B cell (primary cell): Measurements from ENCODE around the gene RNF17. TPM values are rescaled to one million over a fixed set of nuclear protein-coding genes. Genes with fewer than 3 reads are reported as not detected.

Source experiments
- ATAC-seq: fragments of 200-7000 bp; cut with Tn5 transposase; one replicate; pipeline ENCODE4 v1.10.0; 2021; ENCODE audit warnings: low read depth, mild to moderate bottlenecking, moderate number of reproducible peaks, moderate library complexity
- CTCF ChIA-PET: fragments of 350-600 bp; sonication (Branson Sonifier 250); formaldehyde crosslinking; loops from one replicate; lab custom pipeline; 2021; ENCODE audit warnings: antibody characterized with exemption, inconsistent platforms; lab: Charles Lee
- POLR2A ChIA-PET: fragments of 350-600 bp; sonication (Branson Sonifier 250); formaldehyde crosslinking; loops from one replicate; lab custom pipeline; 2021; ENCODE audit warnings: antibody characterized with exemption; lab: Charles Lee
- DNase-seq: peaks from one replicate; pipeline ENCODE4 v3.0.0; 2013
- H2AFZ ChIP-seq: 2 replicates; pipeline ENCODE4 v1.6.1; 2012; ENCODE audit warnings: mild to moderate bottlenecking, low read depth, low read length; ENCODE audit not compliant: insufficient read depth, poor library complexity, severe bottlenecking
- H3K27ac ChIP-seq, 2 donors: 1 replicate in 1 of 2; 2 replicates in 1 of 2; pipeline ENCODE4 v1.5.1; 2012 to 2013; ENCODE audit warnings: low read length in 2 of 2, mild to moderate bottlenecking in 2 of 2, moderate library complexity in 1 of 2
- H3K27me3 ChIP-seq, 4 experiments: fragments of 200-600 bp in 1 of 4; sonication (generic) in 1 of 4; replicated peaks in 1 of 4; 1 replicate in 2 of 4; 2 replicates in 2 of 4; pipeline versions ENCODE4 v1.6.1 to v1.7.0; 2013 to 2016; ENCODE audit warnings: low read length in 3 of 4, mild to moderate bottlenecking in 2 of 4, mixed read lengths in 1 of 4, moderate library complexity in 1 of 4; ENCODE audit not compliant: insufficient read depth in 4 of 4, control insufficient read depth in 3 of 4; ENCODE audit errors: control extremely low read depth in 1 of 4
- H3K36me3 ChIP-seq, 2 experiments: replicated peaks in 1 of 2; 1 replicate in 1 of 2; 2 replicates in 1 of 2; pipeline versions ENCODE4 v1.6.1 to v1.7.1; 2013; ENCODE audit warnings: low read length in 1 of 2; ENCODE audit not compliant: insufficient read depth in 2 of 2, control insufficient read depth in 1 of 2; ENCODE audit errors: control extremely low read depth in 1 of 2, extremely low read depth in 1 of 2
- H3K4me1 ChIP-seq, 2 donors: fragments of 200-600 bp in 1 of 2; sonication (generic) in 1 of 2; 1 replicate in 1 of 2; 2 replicates in 1 of 2; pipeline versions ENCODE4 v1.5.1 to v1.6.1; 2013 to 2017; ENCODE audit warnings: low read length in 2 of 2; ENCODE audit not compliant: control insufficient read depth in 2 of 2, insufficient read depth in 2 of 2
- H3K4me2 ChIP-seq: replicated peaks from 2 replicates; pipeline ENCODE3; 2012; ENCODE audit warnings: mild to moderate bottlenecking, low read depth, low read length; ENCODE audit not compliant: poor library complexity, severe bottlenecking
- H3K4me3 ChIP-seq, 5 experiments: fragments of 200-600 bp in 1 of 5; sonication (generic) in 1 of 5; 1 replicate in 3 of 5; 2 replicates in 2 of 5; pipeline versions ENCODE4 v1.5.1 to v1.7.0; 2011 to 2016; ENCODE audit warnings: low read length in 4 of 5, mild to moderate bottlenecking in 4 of 5, low read depth in 2 of 5, control low read depth in 1 of 5, moderate library complexity in 1 of 5; ENCODE audit not compliant: insufficient read depth in 1 of 5; ENCODE audit errors: control extremely low read depth in 1 of 5, extremely low read depth in 1 of 5
- H3K79me2 ChIP-seq: fragments of 200-600 bp; sonication (generic); one replicate; pipeline ENCODE4 v1.6.0; 2016; ENCODE audit warnings: low read length; ENCODE audit not compliant: control insufficient read depth, insufficient read depth
- H3K9ac ChIP-seq: fragments of 200-600 bp; sonication (generic); 2 replicates; pipeline ENCODE4 v1.6.1; 2017; ENCODE audit warnings: mild to moderate bottlenecking, low read length, moderate library complexity
- H3K9me3 ChIP-seq, 3 donors: one replicate each; pipeline versions ENCODE4 v1.6.1 to v1.7.1; 2013; ENCODE audit warnings: low read length in 2 of 3; ENCODE audit not compliant: control insufficient read depth in 2 of 3, insufficient read depth in 1 of 3; ENCODE audit errors: control extremely low read depth in 1 of 3
- H4K20me1 ChIP-seq: 2 replicates; pipeline ENCODE4 v1.6.0; 2012; ENCODE audit warnings: mild to moderate bottlenecking, low read length; ENCODE audit not compliant: insufficient read depth, control insufficient read depth, poor library complexity, severe bottlenecking
- H3K27ac Mint-ChIP-seq: one replicate; pipeline ENCODE4 v1.8.0; 2021; ENCODE audit warnings: mixed read lengths
- H3K27me3 Mint-ChIP-seq: one replicate; pipeline ENCODE4 v1.8.0; 2021; ENCODE audit warnings: mixed read lengths
- H3K4me1 Mint-ChIP-seq: one replicate; pipeline ENCODE4 v1.8.0; 2021; ENCODE audit warnings: mixed read lengths
- H3K4me3 Mint-ChIP-seq: one replicate; pipeline ENCODE4 v1.8.0; 2021; ENCODE audit warnings: mixed read lengths
- H3K9me3 Mint-ChIP-seq: one replicate; pipeline ENCODE4 v1.8.0; 2022; ENCODE audit warnings: mixed read lengths; ENCODE audit not compliant: insufficient read depth
- EZH2 ChIP-seq: IDR thresholded peaks from 2 replicates; pipeline ENCODE4 v1.6.1; 2012; ENCODE audit warnings: borderline replicate concordance, low read depth, mild to moderate bottlenecking, moderate library complexity, low read length; ENCODE audit not compliant: insufficient read depth, poor library complexity, severe bottlenecking
- whole genome bisulfite sequencing: methylation state at CpG from one replicate; pipeline ENCODE4 v1.1.5; 2013; ENCODE audit warnings: missing lambda C conversion rate; ENCODE audit not compliant: insufficient coverage; 5-methylcytosine and 5-hydroxymethylcytosine counted together
- intact Hi-C: fragments of 100-400 bp; cut with micrococcal nuclease; formaldehyde crosslinking; loops from one replicate; pipeline ENCODE4 v1.10.0; 2022
- polyA plus RNA-seq: library from polyadenylated mRNA; depleted of rRNA; stranded (reverse); fragments of >200 nt; gene quantifications from 2 replicates; pipeline ENCODE4 v1.2.3, GENCODE V29; 2012
- total RNA-seq, 2 donors: library from RNA; stranded (reverse); fragments of 120-200 nt in 1 of 2; gene quantifications; 1 replicate in 1 of 2; 2 replicates in 1 of 2; pipeline versions ENCODE4 v1.2.3 to v1.2.4, GENCODE V29; 2013 to 2022
- TF ChIP-seq, protein P1 (sequence below): fragments of 200-600 bp; IDR thresholded peaks from one replicate; pipeline ENCODE4 v1.8.0; 2022; ENCODE audit warnings: antibody characterized with exemption, mild to moderate bottlenecking

The RNF17 gene
- total and polyA plus RNA-seq, 2 donors (not counting 1 experiment from before 2014, with no cell fraction given), result 0.12 TPM; not detected in 1

DNA sequence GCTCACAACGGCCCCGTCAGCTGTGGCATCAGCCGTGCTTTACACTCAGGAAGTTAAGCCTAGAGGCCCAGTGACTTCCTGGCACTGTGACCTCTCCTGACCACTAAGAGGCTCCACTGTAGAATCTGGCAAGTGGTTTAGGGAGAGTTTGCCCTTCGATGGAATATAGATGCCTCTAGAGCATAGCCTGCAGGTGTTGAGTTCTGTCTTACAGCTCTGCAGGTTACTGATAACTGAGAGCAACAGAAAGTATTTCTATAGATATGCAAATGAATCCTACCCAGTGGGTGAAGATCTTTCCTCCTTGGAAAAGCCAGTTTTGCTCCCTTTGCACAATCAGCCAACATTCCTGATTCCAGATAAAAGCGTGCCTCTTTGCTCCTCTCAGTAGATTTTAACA, 48.0 kb upstream of the RNF17 start:
- H3K27me3 ChIP-seq, result peaks cover 0 to 2% (median 0%) of the 10 kb centered on the region in 4 experiments
- H3K4me3 ChIP-seq, result no peak overlapping the region
- CTCF ChIA-PET, result interaction anchor here (0.8 to 1.7 kb wide), 2 partner anchors 35 to 38 kb away, joined by 3 to 4 read pairs; no protein-coding TSS in a partner anchor
- H3K79me2 ChIP-seq, result no peaks in the 10 kb centered on the region
- H3K9me3 ChIP-seq, result no peaks in the 10 kb centered on the region
- H2AFZ ChIP-seq, result no peak overlapping the region
- no peak overlapping the region for H3K27ac Mint-ChIP-seq
- peaks cover 6% of the 10 kb centered on the region for H3K27me3 Mint-ChIP-seq
- H3K9me3 Mint-ChIP-seq, result no peaks in the 10 kb centered on the region
- POLR2A ChIA-PET, result no interaction called here
- DNase-seq (no peak), ATAC-seq (no peak)
- no peaks in the 10 kb centered on the region for H3K4me1 ChIP-seq
- no peaks in the 10 kb centered on the region for H3K36me3 ChIP-seq
- TF ChIP-seq, protein P1, sequence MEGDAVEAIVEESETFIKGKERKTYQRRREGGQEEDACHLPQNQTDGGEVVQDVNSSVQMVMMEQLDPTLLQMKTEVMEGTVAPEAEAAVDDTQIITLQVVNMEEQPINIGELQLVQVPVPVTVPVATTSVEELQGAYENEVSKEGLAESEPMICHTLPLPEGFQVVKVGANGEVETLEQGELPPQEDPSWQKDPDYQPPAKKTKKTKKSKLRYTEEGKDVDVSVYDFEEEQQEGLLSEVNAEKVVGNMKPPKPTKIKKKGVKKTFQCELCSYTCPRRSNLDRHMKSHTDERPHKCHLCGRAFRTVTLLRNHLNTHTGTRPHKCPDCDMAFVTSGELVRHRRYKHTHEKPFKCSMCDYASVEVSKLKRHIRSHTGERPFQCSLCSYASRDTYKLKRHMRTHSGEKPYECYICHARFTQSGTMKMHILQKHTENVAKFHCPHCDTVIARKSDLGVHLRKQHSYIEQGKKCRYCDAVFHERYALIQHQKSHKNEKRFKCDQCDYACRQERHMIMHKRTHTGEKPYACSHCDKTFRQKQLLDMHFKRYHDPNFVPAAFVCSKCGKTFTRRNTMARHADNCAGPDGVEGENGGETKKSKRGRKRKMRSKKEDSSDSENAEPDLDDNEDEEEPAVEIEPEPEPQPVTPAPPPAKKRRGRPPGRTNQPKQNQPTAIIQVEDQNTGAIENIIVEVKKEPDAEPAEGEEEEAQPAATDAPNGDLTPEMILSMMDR, result no peak
- TF ChIP-seq EZH2, result no peak
- H3K4me1 Mint-ChIP-seq, result no peaks in the 10 kb centered on the region
- no peak overlapping the region for H3K27ac ChIP-seq
- no peaks in the 10 kb centered on the region for H4K20me1 ChIP-seq
- H3K9ac ChIP-seq, result no peak overlapping the region
- WGBS, result no CpG with 5 or more reads among the region's 5 CpGs
- intact Hi-C loops, result no loop called here
- H3K4me3 Mint-ChIP-seq, result no peak overlapping the region
- H3K4me2 ChIP-seq, result no peak overlapping the region

DNA sequence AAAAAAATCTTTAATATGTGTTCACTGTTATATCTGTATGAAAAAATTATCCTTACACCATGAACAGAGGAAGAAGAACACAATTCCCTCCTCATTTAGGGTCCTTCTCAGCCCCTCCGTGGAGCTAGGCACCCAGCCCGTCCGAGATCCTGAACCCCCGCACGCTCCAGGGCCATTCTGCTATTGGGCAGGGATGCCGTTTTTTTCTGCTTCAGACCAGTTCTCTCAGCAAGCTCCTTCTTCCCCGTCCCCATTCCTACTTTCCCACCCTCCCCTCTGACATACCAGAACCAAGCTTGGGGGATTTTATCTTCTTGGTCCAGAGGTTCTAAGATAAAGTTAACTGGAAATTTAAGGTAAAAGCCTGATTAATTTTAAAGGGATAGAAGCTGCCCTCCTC, 47.5 kb upstream of the RNF17 start:
- Histone ChIP-seq H3K4me1 (no peaks in the 10 kb centered on the region), H2AFZ (no peak overlapping the region), H4K20me1 (no peaks in the 10 kb centered on the region), H3K9me3 (no peaks in the 10 kb centered on the region), H3K4me2 (no peak overlapping the region), H3K36me3 (no peaks in the 10 kb centered on the region), H3K9ac (no peak overlapping the region), H3K79me2 (no peaks in the 10 kb centered on the region), H3K27me3 (peaks cover 0 to 2% (median 0%) of the 10 kb centered on the region in 4 experiments), H3K27ac (no peak overlapping the region), H3K4me3 (no peak overlapping the region)
- no peak overlapping the region for H3K27ac Mint-ChIP-seq
- H3K4me1 Mint-ChIP-seq, result no peaks in the 10 kb centered on the region
- ATAC-seq (no peak), DNase-seq (no peak)
- no peaks in the 10 kb centered on the region for H3K9me3 Mint-ChIP-seq
- WGBS, result 89% methylated on average over 5 of the region's 7 CpGs
- intact Hi-C loops, result no loop called here
- POLR2A ChIA-PET, result no interaction called here
- TF ChIP-seq EZH2, result no peak
- TF ChIP-seq, protein P1, result no peak
- H3K4me3 Mint-ChIP-seq, result no peak overlapping the region
- peaks cover 6% of the 10 kb centered on the region for H3K27me3 Mint-ChIP-seq
- CTCF ChIA-PET, result interaction anchor here (1.7 kb wide), 1 partner anchor 38 kb away, joined by 4 read pairs; no protein-coding TSS in a partner anchor
